Measurements from ENCODE around the gene PIK3R4.

DNA sequence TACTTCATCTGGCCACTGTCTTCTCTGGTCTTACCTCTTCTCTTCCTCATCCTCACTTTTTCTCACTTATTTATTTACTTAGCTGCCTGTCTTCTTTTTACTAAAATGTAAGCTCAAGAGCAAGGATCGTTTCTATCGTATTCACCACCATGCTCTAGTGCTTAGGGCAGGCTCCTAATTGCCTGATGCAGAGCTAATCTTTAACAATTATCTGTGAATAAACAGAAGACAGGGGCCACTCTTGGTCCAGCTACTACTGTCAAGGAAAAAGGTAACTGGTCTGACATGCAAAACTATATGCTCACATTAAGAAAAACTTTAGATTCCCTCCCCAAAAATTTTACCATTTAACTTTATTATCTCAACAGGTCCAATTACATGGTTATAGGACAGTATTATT lies 17.5 kb downstream of the PIK3R4 start:
- TF ChIP-seq, protein P1, sequence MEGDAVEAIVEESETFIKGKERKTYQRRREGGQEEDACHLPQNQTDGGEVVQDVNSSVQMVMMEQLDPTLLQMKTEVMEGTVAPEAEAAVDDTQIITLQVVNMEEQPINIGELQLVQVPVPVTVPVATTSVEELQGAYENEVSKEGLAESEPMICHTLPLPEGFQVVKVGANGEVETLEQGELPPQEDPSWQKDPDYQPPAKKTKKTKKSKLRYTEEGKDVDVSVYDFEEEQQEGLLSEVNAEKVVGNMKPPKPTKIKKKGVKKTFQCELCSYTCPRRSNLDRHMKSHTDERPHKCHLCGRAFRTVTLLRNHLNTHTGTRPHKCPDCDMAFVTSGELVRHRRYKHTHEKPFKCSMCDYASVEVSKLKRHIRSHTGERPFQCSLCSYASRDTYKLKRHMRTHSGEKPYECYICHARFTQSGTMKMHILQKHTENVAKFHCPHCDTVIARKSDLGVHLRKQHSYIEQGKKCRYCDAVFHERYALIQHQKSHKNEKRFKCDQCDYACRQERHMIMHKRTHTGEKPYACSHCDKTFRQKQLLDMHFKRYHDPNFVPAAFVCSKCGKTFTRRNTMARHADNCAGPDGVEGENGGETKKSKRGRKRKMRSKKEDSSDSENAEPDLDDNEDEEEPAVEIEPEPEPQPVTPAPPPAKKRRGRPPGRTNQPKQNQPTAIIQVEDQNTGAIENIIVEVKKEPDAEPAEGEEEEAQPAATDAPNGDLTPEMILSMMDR (IDR thresholded peaks at IDR 0.05; ENCODE audit: low read depth, low read length, poor library complexity, severe bottlenecking) = no peak
- no peak for TF ChIP-seq EZH2phosphoT487 (IDR thresholded peaks at IDR 0.05; ENCODE audit: borderline replicate concordance, low read length)
